Mucosa of descending colon (tissue), 3 donors: ENCODE data around the gene AGPAT2. TPM values are rescaled to one million over a fixed set of nuclear protein-coding genes. Genes with fewer than 3 reads are reported as not detected.

Experiments used
- ATAC-seq: fragments of 200-7000 bp; cut with Tn5 transposase; one replicate; pipeline ENCODE4 v1.9.1; 2020; ENCODE audit warnings: mild to moderate bottlenecking, moderate library complexity
- DNase-seq, 3 donors: peaks; one replicate each; pipeline ENCODE4 v3.0.0-alpha.2; 2020
- H3K36me3 ChIP-seq: fragments of 200-600 bp; one replicate; pipeline ENCODE4 v1.8.0; 2021; ENCODE audit warnings: low read depth, mild to moderate bottlenecking
- H3K4me1 ChIP-seq: fragments of 200-600 bp; one replicate; pipeline ENCODE4 v1.8.0; 2021; ENCODE audit warnings: low read depth, mild to moderate bottlenecking
- H3K4me3 ChIP-seq: fragments of 200-600 bp; one replicate; pipeline ENCODE4 v1.8.0; 2021; ENCODE audit warnings: mild to moderate bottlenecking
- H3K9me3 ChIP-seq: fragments of 200-600 bp; one replicate; pipeline ENCODE4 v1.8.0; 2021; ENCODE audit warnings: mild to moderate bottlenecking
- CTCF ChIP-seq: fragments of 200-600 bp; IDR thresholded peaks from one replicate; pipeline ENCODE4 v1.8.0; 2022; ENCODE audit warnings: antibody characterized with exemption, mild to moderate bottlenecking
- intact Hi-C, 2 donors: fragments of 100-400 bp; cut with DNase I in 1 of 2; cut with micrococcal nuclease in 1 of 2; formaldehyde crosslinking; loops; one replicate each; pipeline versions ENCODE4 v1.11.0 to v1.11.1; 2022; cut with DNase I, micrococcal nuclease
- total RNA-seq, 3 donors: library from RNA; stranded (reverse); fragmentation: NEBNext Ultra II Directional in 2 of 3; extraction: Animal tissue kit (Norgen Biotek cat#: 25700) in 2 of 3; gene quantifications; one replicate each; pipeline versions ENCODE4 v1.2.1 to v1.2.4, GENCODE V29; 2021 to 2023
- donor health status: DM: no; HTN: no; CAD: no; lungs with moderate emphysema.
- donor health status: DM: no; HTN: no; CAD: no.
- donor health status: DM: no; HTN: yes; CAD: no.

AGPAT2 gene
- total RNA-seq, 3 donors from 2014 or later = 113 to 296 (median 152) TPM

DNA sequence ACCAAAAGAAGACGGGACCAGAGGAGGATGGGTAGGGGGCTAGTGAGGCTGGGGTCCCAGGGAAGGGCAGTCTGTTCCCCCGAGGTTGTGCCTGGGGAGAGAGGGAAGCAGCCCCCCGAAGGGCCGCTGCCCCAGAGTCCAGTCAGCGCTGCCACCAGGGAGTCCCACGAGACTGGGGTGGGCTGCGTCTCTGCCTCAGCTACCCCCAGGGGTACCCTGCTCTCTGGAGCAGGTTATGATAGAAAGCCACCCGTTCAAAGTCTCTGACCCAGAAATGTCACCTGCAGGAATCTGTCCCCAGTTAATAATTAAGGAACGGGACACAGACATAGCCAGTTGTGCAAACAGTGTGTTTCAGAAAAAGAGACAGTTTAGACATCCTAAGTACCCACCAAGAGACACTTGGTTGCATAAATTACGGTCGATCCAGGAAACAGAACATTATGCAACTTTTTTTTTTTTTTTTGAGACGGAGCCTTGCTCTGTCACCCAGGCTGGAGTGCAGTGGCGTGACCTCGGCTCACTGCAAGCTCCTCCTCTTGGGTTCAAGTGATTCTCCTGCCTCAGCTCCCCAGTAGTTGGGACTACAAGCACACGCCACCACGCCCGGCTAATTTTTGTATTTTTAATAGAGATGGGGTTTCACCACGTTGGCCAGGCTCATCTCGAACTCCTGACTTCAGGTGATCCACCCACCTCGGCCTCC is 10.7 kb upstream of the AGPAT2 start:
- intact Hi-C loops = no loop called here
- DNase-seq (no peak), ATAC-seq (no peak)
- H3K36me3 ChIP-seq = no peaks in the 10 kb centered on the region
- no peaks in the 10 kb centered on the region for H3K9me3 ChIP-seq
- H3K4me3 ChIP-seq = no peak overlapping the region
- TF ChIP-seq CTCF = no peak
- peaks cover 31% of the 10 kb centered on the region for H3K4me1 ChIP-seq

GRCh38 chr9:136697146-136697820 is 10.0 kb upstream of the AGPAT2 start:
- no peaks in the 10 kb centered on the region for H3K9me3 ChIP-seq
- ATAC-seq = no peak
- peaks cover 31% of the 10 kb centered on the region for H3K4me1 ChIP-seq
- no peaks in the 10 kb centered on the region for H3K36me3 ChIP-seq
- no peak for TF ChIP-seq CTCF
- intact Hi-C loops = no loop called here
- DNase-seq = peak in 1 of 3 donors; percentile 58
- no peak overlapping the region for H3K4me3 ChIP-seq

GRCh38 chr9:136696502-136696901 is 9.2 kb upstream of the AGPAT2 start:
- Histone ChIP-seq H3K36me3 (no peaks in the 10 kb centered on the region), H3K9me3 (no peaks in the 10 kb centered on the region), H3K4me1 (peaks cover 31% of the 10 kb centered on the region), H3K4me3 (no peak overlapping the region)
- no peak for TF ChIP-seq CTCF
- ATAC-seq = no peak
- intact Hi-C loops = no loop called here
- DNase-seq = peak in 1 of 3 donors; percentile 54

DNA sequence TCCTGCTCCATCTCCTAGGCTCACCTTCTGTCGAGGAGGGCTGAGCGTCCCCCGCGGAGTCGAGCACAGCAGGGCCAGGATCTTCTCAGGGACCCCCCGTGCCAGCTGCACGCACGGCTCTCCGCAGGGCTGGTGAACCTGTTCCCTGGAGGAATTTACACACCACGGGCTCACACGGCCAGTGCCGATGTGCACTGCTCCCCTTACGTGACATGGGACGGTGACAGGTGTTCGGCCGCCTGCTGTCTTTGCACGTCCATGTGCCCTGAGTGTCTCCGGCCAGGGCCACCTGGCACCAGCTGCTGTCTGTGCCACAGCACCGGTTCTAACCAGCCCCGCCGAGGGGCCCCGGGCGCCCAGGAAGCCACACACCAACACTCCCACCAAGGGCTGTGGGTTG is 8.7 kb upstream of the AGPAT2 start:
- no peak for ATAC-seq
- intact Hi-C loops = no loop called here
- no peaks in the 10 kb centered on the region for H3K36me3 ChIP-seq
- H3K4me1 ChIP-seq = peaks cover 28% of the 10 kb centered on the region
- peak in 1 of 3 donors; percentile 68 for DNase-seq
- H3K9me3 ChIP-seq = no peaks in the 10 kb centered on the region
- H3K4me3 ChIP-seq = no peak overlapping the region
- TF ChIP-seq CTCF = no peak

DNA sequence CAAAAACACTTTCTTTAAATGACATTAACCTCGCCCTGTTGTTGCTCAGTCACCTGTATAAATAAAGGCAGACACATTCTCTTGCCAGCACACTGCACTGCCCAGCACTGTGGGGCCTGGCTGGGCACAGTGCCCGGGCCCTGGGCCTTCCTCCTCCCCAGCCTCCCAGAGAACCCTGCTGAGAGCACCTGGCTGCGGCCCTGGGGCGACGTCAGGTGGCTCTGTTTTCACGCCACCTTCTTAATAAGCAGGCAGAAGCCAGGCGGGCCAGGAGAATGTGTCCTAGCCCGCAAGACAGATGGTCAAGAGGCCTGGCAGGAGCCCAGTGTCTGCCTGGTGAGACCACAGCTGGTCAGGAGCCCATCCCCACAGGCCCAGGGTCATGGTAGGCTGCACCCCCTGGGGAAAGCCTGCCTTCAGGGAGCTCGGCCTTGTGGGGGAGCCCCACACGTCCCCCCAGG is 8.2 kb upstream of the AGPAT2 start:
- peak; percentile 62 for ATAC-seq
- no peak for TF ChIP-seq CTCF
- Histone ChIP-seq H3K4me1 (peaks cover 24% of the 10 kb centered on the region), H3K4me3 (no peak overlapping the region), H3K36me3 (no peaks in the 10 kb centered on the region), H3K9me3 (no peaks in the 10 kb centered on the region)
- DNase-seq = peak; percentile 78 to 86 (median 85)
- intact Hi-C loops = no loop called here
